Measurements from ENCODE around the gene JAK3.

DNA sequence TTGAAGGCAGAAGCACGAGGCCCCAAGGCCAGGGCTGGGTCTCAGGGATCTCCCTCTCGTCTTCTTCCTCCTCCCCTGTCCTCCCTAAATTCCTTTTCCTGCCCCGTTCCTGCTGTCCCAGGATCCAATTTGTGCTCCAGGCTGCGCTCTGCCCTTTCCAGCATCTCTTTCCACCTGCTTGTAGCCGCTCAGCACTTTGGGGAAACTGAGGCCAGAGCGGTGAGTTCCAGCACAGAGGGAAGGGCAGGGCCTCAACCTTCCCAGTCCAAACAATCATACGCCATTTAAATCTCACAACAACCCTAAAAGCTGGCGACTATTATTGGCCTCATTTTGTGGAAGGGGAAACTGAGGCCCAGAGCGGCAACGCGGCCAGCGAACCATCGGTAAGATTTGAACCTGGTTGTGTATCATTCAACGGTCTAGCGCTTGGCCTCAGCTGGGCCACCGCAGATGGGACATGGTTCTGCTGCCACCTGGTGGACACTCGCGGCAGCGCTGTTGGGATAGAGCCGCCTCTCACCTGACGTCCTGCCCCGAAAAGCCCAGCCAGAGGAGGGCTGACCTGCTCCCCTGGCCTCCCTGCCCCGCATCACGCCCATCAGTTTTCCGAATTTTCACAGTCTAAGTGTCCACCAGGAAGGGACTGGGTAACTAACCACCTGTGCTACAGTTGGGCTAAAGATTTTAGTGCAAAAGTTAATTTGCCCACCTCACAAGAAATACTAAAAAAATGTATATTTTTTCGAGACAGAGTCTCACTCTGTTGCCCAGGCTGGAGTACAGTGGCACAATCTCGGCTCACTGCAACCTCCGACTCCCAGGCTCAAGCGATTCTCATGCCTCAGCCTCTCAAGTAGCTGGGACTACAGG is 7.7 kb upstream of the JAK3 start:
- TF ChIP-seq, protein P1, sequence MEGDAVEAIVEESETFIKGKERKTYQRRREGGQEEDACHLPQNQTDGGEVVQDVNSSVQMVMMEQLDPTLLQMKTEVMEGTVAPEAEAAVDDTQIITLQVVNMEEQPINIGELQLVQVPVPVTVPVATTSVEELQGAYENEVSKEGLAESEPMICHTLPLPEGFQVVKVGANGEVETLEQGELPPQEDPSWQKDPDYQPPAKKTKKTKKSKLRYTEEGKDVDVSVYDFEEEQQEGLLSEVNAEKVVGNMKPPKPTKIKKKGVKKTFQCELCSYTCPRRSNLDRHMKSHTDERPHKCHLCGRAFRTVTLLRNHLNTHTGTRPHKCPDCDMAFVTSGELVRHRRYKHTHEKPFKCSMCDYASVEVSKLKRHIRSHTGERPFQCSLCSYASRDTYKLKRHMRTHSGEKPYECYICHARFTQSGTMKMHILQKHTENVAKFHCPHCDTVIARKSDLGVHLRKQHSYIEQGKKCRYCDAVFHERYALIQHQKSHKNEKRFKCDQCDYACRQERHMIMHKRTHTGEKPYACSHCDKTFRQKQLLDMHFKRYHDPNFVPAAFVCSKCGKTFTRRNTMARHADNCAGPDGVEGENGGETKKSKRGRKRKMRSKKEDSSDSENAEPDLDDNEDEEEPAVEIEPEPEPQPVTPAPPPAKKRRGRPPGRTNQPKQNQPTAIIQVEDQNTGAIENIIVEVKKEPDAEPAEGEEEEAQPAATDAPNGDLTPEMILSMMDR (IDR thresholded peaks at IDR 0.05 in 2 of 3, conservative IDR thresholded peaks at IDR 0.05 in 1 of 3; ENCODE audit: control insufficient read depth in 2 of 3, extremely low read depth in 1 of 3, insufficient read depth in 1 of 3, low read depth in 3 of 3, low read length in 3 of 3) = peak; percentile 97 to 99 (median 99); a peak in 5 of 6 replicates
- TF ChIP-seq TARDBP (IDR thresholded peaks at IDR 0.05; ENCODE audit: borderline replicate concordance) (no peak), POLR2AphosphoS5 (IDR thresholded peaks at IDR 0.05; ENCODE audit: low read length) (no peak), EZH2 (IDR thresholded peaks at IDR 0.05; ENCODE audit: borderline replicate concordance, control insufficient read depth, low read depth, low read length) (no peak)

Measured in GM12878 (cell line).